ENCODE data around the gene PCAT7. TPM values are rescaled to one million over a fixed set of nuclear protein-coding genes. Genes with fewer than 3 reads are reported as not detected.
A peak's percentile ranks its signal among the peaks of the same experiment; 100 is the strongest.

The PCAT7 gene
- total RNA-seq, 2 experiments from 2014 or later: not detected

GRCh38 chr9:94599102-94599501 is 44.2 kb downstream of the PCAT7 start:
- ChIA-PET POLR2A (no interaction called here), CTCF (no interaction called here)
- Mint-ChIP-seq H3K36me3 (ENCODE audit: low read depth) (no peaks in the 10 kb centered on the region), H3K27ac (no peak overlapping the region), H3K4me1 (peaks cover 3% of the 10 kb centered on the region), H3K27me3 (peaks cover 8% of the 10 kb centered on the region), H3K9me3 (no peaks in the 10 kb centered on the region), H3K4me3 (no peak overlapping the region)
- no peak for DNase-seq

DNA sequence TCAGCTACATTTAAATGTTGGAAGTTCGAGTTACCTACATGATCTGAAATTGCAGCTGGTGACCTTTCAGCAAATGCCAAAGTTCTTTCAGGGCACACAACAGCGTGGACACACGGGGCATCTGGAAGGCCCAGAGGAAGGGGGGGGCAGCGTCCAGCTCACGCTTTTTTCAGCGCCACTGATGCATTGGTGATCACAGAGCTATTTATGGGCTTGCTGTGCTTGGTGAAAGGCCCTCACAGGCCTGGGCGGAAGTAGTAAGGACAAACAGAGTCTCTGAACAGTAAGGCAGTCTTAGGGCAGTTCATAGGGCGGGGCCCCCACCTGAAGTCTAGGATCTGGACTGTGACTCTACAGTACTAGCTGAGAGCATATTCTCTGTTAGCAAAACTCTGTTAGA is 45.4 kb downstream of the PCAT7 start:
- ChIA-PET POLR2A (no interaction called here), CTCF (no interaction called here)
- Mint-ChIP-seq H3K9me3 (no peaks in the 10 kb centered on the region), H3K4me3 (no peak overlapping the region), H3K36me3 (ENCODE audit: low read depth) (no peaks in the 10 kb centered on the region), H3K4me1 (peaks cover 3% of the 10 kb centered on the region), H3K27me3 (peaks cover 15% of the 10 kb centered on the region), H3K27ac (no peak overlapping the region)
- DNase-seq: no peak

DNA sequence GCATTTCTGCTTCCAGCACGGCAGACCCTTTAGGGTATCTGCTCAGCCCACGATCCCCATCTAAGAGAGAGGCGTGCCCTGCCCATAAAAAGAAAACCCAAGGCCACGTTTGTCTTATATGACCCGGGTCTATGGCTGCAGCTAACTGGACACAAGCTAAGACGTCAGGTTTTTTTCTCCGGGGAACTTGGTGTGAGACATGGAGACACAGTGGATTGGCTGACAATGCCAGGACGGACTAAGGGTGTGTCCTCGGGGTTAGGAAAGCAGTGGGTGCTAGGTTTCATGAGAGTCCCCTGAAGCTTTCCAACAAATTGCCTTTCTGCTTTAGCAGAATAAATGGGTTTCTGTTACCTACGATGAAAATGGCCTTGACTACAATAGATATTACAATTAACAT is 45.8 kb downstream of the PCAT7 start:
- H3K4me1 Mint-ChIP-seq: peaks cover 3% of the 10 kb centered on the region
- POLR2A ChIA-PET: no interaction called here
- H3K9me3 Mint-ChIP-seq: no peaks in the 10 kb centered on the region
- H3K27me3 Mint-ChIP-seq: peaks cover 17% of the 10 kb centered on the region
- H3K36me3 Mint-ChIP-seq (ENCODE audit: low read depth): no peaks in the 10 kb centered on the region
- DNase-seq: no peak
- H3K4me3 Mint-ChIP-seq: no peak overlapping the region
- CTCF ChIA-PET: no interaction called here
- no peak overlapping the region for H3K27ac Mint-ChIP-seq

- peaks cover 3% of the 10 kb centered on the region for H3K4me1 Mint-ChIP-seq
- H3K27me3 Mint-ChIP-seq: peaks cover 24% of the 10 kb centered on the region
- ChIA-PET POLR2A (no interaction called here), CTCF (interaction anchor here (0.6 kb wide), 1 partner anchor 91 kb away, joined by 4 read pairs; no protein-coding TSS in a partner anchor)
- no peaks in the 10 kb centered on the region for H3K36me3 Mint-ChIP-seq (ENCODE audit: low read depth)
- H3K4me3 Mint-ChIP-seq: no peak overlapping the region
- no peak for DNase-seq
- no peak overlapping the region for H3K27ac Mint-ChIP-seq
- no peaks in the 10 kb centered on the region for H3K9me3 Mint-ChIP-seq
Measured at GRCh38 chr9:94602666-94603065, 47.8 kb downstream of the PCAT7 start.

DNA sequence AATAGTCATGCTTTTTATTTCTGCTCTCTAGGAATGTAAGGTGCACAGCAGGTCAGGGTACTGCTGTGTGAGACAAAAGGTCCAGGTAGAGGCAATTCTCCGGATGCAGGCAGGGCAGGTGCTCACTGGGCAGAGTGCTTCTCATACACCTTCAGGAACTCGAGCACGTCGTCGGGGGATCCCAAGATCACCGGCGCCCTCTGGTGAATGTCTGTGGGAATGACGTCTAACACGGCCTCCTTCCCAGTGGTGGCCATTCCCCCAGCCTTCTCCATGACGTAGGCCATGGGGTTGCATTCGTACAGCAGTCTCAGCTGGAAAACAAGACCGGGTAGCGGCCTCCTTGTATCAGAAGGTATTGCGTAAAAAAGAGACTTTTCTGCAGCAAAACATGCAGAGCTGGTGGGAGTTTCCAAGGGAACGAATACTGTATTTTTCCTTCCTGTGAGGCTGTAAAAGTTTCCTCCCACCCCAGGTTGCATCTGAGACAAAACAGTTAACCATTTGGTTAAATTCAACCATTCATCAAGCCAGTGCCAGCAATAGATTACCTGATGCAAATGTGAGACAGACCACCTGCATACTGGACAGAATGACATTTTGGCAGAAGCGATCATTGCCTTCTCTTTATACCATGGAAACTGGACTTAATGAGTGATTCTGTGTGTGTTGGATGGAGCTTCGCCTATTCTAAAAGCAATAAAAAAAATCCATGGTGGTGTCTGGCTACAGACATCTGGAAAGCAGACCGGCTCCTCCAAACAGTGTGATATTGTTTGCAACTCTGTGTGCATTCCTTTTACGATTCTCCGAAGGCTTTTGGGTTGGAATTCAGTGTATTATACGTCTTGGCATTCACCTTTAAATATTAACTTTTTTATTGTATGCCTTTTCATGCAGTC is 48.6 kb downstream of the PCAT7 start:
- H3K27ac Mint-ChIP-seq: no peak overlapping the region
- no peaks in the 10 kb centered on the region for H3K36me3 Mint-ChIP-seq (ENCODE audit: low read depth)
- CTCF ChIA-PET: no interaction called here
- DNase-seq: peak; percentile 74
- POLR2A ChIA-PET: no interaction called here
- H3K27me3 Mint-ChIP-seq: peaks cover 27% of the 10 kb centered on the region
- no peak overlapping the region for H3K4me3 Mint-ChIP-seq
- no peaks in the 10 kb centered on the region for H3K9me3 Mint-ChIP-seq
- H3K4me1 Mint-ChIP-seq: peaks cover 3% of the 10 kb centered on the region

GRCh38 chr9:94606646-94607422 is 52.0 kb downstream of the PCAT7 start:
- peaks cover 7% of the 10 kb centered on the region for H3K4me1 Mint-ChIP-seq
- no peak for DNase-seq
- H3K4me3 Mint-ChIP-seq: no peak overlapping the region
- no peak overlapping the region for H3K27ac Mint-ChIP-seq
- H3K36me3 Mint-ChIP-seq (ENCODE audit: low read depth): no peaks in the 10 kb centered on the region
- H3K9me3 Mint-ChIP-seq: no peaks in the 10 kb centered on the region
- ChIA-PET POLR2A (no interaction called here), CTCF (no interaction called here)
- peaks cover 53% of the 10 kb centered on the region for H3K27me3 Mint-ChIP-seq

DNA sequence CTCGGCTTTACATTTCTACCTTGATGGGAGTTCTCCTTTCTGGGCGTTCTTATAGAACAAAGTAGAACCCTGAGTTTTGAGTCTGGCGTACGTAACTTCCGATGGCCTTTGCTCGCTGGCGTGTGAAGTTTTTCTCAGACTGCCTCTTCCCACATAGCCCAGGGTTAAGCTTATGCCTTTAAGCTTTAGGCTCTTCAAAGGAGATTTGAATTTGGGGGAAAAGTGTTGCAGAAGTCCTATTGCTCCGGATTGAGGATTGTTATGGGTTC is 52.5 kb downstream of the PCAT7 start:
- H3K27me3 Mint-ChIP-seq: peaks cover 58% of the 10 kb centered on the region
- H3K9me3 Mint-ChIP-seq: no peaks in the 10 kb centered on the region
- ChIA-PET POLR2A (no interaction called here), CTCF (no interaction called here)
- DNase-seq: no peak
- peaks cover 12% of the 10 kb centered on the region for H3K4me1 Mint-ChIP-seq
- no peaks in the 10 kb centered on the region for H3K36me3 Mint-ChIP-seq (ENCODE audit: low read depth)
- no peak overlapping the region for H3K27ac Mint-ChIP-seq
- no peak overlapping the region for H3K4me3 Mint-ChIP-seq

DNA sequence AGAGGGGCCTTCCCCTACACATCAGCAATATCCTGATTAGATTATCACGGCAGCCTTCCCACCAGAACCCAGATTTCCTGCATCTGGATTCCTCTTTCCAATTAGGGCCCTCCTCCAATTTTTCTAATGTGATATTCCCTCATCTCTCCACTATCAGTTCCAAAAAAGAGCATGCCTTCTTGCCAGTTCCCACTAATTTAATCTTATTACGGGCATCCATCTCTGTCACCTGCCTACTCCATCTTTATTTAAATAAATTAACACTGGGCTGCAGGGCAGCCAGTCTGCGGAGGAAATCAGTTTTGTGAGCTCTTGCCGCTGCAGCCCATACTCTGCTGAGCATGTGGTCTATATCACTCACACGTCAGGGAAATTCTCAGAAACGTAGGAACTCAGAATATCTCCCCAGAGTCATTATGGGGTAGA is 55.3 kb downstream of the PCAT7 start:
- H3K27me3 Mint-ChIP-seq: peaks cover 57% of the 10 kb centered on the region
- peaks cover 12% of the 10 kb centered on the region for H3K4me1 Mint-ChIP-seq
- POLR2A ChIA-PET: no interaction called here

DNA sequence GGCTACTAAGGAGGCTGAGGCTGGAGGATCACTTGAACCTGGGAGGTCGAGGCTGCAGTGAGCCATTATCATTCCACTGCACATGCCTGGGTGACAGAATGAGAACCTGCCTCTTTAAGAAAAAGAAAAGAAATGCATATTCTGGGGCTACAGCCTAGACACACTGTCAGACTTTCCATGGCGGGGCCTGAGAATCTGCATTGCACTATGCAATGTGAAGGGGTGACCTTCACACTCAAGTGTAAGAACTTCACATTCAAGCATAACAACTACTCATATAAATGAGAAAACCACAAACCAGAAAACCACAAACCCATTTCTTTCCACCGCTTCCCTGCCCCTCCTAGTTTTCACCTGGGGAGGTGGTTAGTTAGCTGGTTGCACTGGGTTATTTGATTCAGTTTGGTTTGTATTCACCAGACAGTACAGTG is 56.8 kb downstream of the PCAT7 start:
- no peaks in the 10 kb centered on the region for H3K36me3 Mint-ChIP-seq (ENCODE audit: low read depth)
- ChIA-PET CTCF (no interaction called here), POLR2A (interaction anchor here (0.6 kb wide), 1 partner anchor 1154 kb away, joined by 5 read pairs; no protein-coding TSS in a partner anchor)
- H3K27me3 Mint-ChIP-seq: peaks cover 52% of the 10 kb centered on the region
- peaks cover 12% of the 10 kb centered on the region for H3K4me1 Mint-ChIP-seq
- peak overlapping the region; percentile 31 for H3K27ac Mint-ChIP-seq
- no peak overlapping the region for H3K4me3 Mint-ChIP-seq
- peak; percentile 45 for DNase-seq
- no peaks in the 10 kb centered on the region for H3K9me3 Mint-ChIP-seq

More for the DNA sequence above, 55.3 kb downstream of the PCAT7 start:
- Mint-ChIP-seq H3K4me3 (no peak overlapping the region), H3K36me3 (ENCODE audit: low read depth) (no peaks in the 10 kb centered on the region), H3K9me3 (no peaks in the 10 kb centered on the region), H3K27ac (no peak overlapping the region)
- CTCF ChIA-PET: no interaction called here
- no peak for DNase-seq

DNA sequence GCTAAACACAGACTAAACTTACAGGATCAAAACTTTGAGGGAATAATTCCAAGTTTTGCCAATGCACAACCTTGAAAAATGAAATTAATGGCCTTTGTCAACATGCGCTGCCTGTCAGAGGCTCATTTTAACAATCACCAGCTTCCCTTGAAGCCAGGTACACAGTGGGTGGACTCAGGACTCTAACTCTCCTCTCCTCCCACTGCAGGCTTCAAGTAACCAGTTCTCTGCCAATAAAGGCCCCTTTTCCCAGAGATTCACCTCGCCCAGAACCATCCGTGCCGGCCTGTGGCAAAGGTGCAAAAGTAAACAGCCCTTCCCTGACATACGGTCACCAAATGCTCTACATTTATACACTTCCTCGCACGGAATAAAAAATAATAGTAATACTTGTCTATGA is 57.2 kb downstream of the PCAT7 start:
- no peak for DNase-seq
- H3K9me3 Mint-ChIP-seq: no peaks in the 10 kb centered on the region
- H3K27me3 Mint-ChIP-seq: peaks cover 54% of the 10 kb centered on the region
- H3K4me1 Mint-ChIP-seq: peaks cover 12% of the 10 kb centered on the region
- peak overlapping the region; percentile 5 for H3K4me3 Mint-ChIP-seq
- no peaks in the 10 kb centered on the region for H3K36me3 Mint-ChIP-seq (ENCODE audit: low read depth)
- no peak overlapping the region for H3K27ac Mint-ChIP-seq
- ChIA-PET CTCF (no interaction called here), POLR2A (interaction anchor here (0.6 kb wide), 1 partner anchor 1155 kb away, joined by 5 read pairs; no protein-coding TSS in a partner anchor)

- no peak for DNase-seq
- Mint-ChIP-seq H3K9me3 (no peaks in the 10 kb centered on the region), H3K4me1 (peaks cover 12% of the 10 kb centered on the region), H3K4me3 (no peak overlapping the region), H3K27me3 (peaks cover 54% of the 10 kb centered on the region), H3K36me3 (ENCODE audit: low read depth) (no peaks in the 10 kb centered on the region), H3K27ac (no peak overlapping the region)
- ChIA-PET POLR2A (no interaction called here), CTCF (no interaction called here)
Measured at GRCh38 chr9:94613003-94613402, 58.1 kb downstream of the PCAT7 start.

GRCh38 chr9:94619026-94619425 is 64.1 kb downstream of the PCAT7 start:
- ChIA-PET CTCF (interaction anchor here (0.7 kb wide), 1 partner anchor 55 kb away, joined by 4 read pairs; no protein-coding TSS in a partner anchor), POLR2A (no interaction called here)
- no peaks in the 10 kb centered on the region for H3K36me3 Mint-ChIP-seq (ENCODE audit: low read depth)
- no peak overlapping the region for H3K4me3 Mint-ChIP-seq
- no peaks in the 10 kb centered on the region for H3K9me3 Mint-ChIP-seq
- peaks cover 20% of the 10 kb centered on the region for H3K27me3 Mint-ChIP-seq
- DNase-seq: no peak
- no peak overlapping the region for H3K27ac Mint-ChIP-seq
- peaks cover 7% of the 10 kb centered on the region for H3K4me1 Mint-ChIP-seq
